T-helper 2 cell treated with Interferon-gamma antibody and Interleukin-4, amounts not matched to agents 100 ng/mL and 5 ng/mL, for 36 hours (primary cell): ENCODE measurements around the gene SLC39A9. TPM values are rescaled to one million over a fixed set of nuclear protein-coding genes. Genes with fewer than 3 reads are reported as not detected.

ENCODE experiments used
- intact Hi-C: fragments of 100-400 bp; cut with micrococcal nuclease; formaldehyde crosslinking; loops from one replicate; pipeline ENCODE4 v1.15.1; 2023
- total RNA-seq: library from RNA; stranded (reverse); gene quantifications from 2 replicates; pipeline ENCODE4 v1.2.3, GENCODE V29; 2022

Gene SLC39A9
- total RNA-seq, result 48.9 and 49.0 TPM in 2 replicates

- intact Hi-C loops, result loop anchor here (1.0 to 10.0 kb wide), 4 partner anchors 62 to 603 kb away; partner anchors contain the start of genes DCAF5, SRSF5 and ZFP36L1
These were observed at the start of gene SLC39A9, which contains the start of gene ERH for GRCh38 chr14:69398053-69398817. SLC39A9 (plus strand) TSS chr14:69398692; CDS start chr14:69399370, 678 bp downstream. ERH (minus strand) TSS chr14:69398299; CDS start chr14:69398233, 66 bp downstream.

GRCh38 chr14:69349091-69349777, 49.3 kb upstream of the SLC39A9 start:
- intact Hi-C loops, result no loop called here

- intact Hi-C loops, result no loop called here
These were observed 47.6 kb upstream of the SLC39A9 start for GRCh38 chr14:69350892-69351291.

- intact Hi-C loops, result no loop called here
These were observed 47.1 kb upstream of the SLC39A9 start for GRCh38 chr14:69351385-69351784.

GRCh38 chr14:69351911-69352310, 46.6 kb upstream of the SLC39A9 start:
- intact Hi-C loops, result no loop called here

- intact Hi-C loops, result no loop called here
These were observed 45.3 kb upstream of the SLC39A9 start for GRCh38 chr14:69353168-69353567.

GRCh38 chr14:69354383-69355153, 43.9 kb upstream of the SLC39A9 start:
- intact Hi-C loops, result no loop called here

GRCh38 chr14:69355154-69355597, 43.3 kb upstream of the SLC39A9 start:
- intact Hi-C loops, result no loop called here

GRCh38 chr14:69355607-69356281, 42.7 kb upstream of the SLC39A9 start:
- intact Hi-C loops, result no loop called here

- intact Hi-C loops, result no loop called here
These were observed 41.5 kb upstream of the SLC39A9 start for GRCh38 chr14:69356903-69357543.

- intact Hi-C loops, result no loop called here
These were observed 40.8 kb upstream of the SLC39A9 start for GRCh38 chr14:69357544-69358200.

- intact Hi-C loops, result no loop called here
These were observed 40.1 kb upstream of the SLC39A9 start for GRCh38 chr14:69358233-69358963.

GRCh38 chr14:69358966-69359365, 39.5 kb upstream of the SLC39A9 start:
- intact Hi-C loops, result no loop called here

- intact Hi-C loops, result no loop called here
These were observed 37.9 kb upstream of the SLC39A9 start for GRCh38 chr14:69360438-69361108.

- intact Hi-C loops, result no loop called here
These were observed 35.4 kb upstream of the SLC39A9 start for GRCh38 chr14:69363055-69363454.

GRCh38 chr14:69363964-69364363, 34.5 kb upstream of the SLC39A9 start:
- intact Hi-C loops, result no loop called here

GRCh38 chr14:69364378-69364777, 34.1 kb upstream of the SLC39A9 start:
- intact Hi-C loops, result no loop called here

- intact Hi-C loops, result no loop called here
These were observed 32.4 kb upstream of the SLC39A9 start for GRCh38 chr14:69366069-69366468.

GRCh38 chr14:69366761-69367160, 31.7 kb upstream of the SLC39A9 start:
- intact Hi-C loops, result no loop called here
